Stimulated activated CD8-positive, alpha-beta memory T cell treated with anti-CD3 and anti-CD28 coated beads, Interleukin-2, amount 100 ng/mL, for 1 hour (primary cell): ENCODE results near the gene MPP4.

Experiments
- DNase-seq, 2 donors: peaks; one replicate each; pipeline ENCODE4 v3.0.0-alpha.2; 2020; ENCODE audit warnings: low read depth in 2 of 2

The MPP4 gene

GRCh38 chr2:201630577-201630976 lies 67.9 kb downstream of the MPP4 start:
- DNase-seq: no peak

DNA sequence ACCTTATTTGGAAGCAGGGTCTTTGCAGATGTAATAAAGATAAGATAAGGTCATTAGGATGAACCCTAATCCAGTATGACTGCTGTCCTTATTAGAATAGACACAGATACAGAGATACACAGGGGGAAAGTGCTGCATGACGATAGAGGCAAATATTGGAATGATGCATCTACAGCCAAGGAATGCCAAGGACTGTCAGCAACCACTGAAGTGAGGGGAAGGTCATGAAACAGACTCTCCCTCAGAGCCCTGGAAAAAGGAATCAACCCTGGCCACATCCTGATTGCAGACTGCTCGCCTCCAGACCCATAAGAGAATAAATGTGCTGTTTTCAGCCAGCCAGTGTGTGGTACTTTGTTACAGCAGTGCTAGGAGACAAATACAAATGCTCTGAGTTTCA lies 69.9 kb downstream of the MPP4 start:
- no peak for DNase-seq

DNA sequence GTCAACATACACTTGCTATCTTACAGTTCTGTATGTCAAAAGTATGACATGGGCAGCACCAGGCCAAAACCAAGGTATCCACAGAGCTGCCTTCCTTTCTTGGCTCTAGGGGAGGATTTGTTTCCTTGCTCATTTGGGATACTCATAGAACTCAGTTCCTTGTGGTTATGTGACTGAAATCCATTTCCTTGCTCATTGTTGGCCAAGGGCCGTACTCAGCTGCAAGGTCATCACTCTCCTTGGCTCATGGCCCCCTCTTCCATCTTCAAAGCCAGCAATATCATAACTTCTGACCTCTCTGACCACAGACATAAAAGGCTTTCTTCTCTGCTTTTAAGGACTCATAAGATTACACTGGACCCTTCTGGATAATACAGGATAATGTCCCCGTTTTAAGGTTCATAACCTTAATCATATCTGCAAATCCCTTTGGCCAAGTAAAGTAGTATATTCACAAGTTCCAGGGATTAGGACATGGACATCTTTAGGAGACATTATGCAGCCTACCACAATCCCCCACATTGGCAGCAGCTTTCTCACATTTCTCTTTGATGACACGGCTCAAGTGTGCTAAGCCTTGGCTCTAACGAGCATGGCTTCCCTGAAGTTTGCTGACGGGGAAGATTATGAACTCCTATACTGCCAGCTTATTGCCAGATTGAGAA lies 76.0 kb downstream of the MPP4 start:
- no peak for DNase-seq

DNA sequence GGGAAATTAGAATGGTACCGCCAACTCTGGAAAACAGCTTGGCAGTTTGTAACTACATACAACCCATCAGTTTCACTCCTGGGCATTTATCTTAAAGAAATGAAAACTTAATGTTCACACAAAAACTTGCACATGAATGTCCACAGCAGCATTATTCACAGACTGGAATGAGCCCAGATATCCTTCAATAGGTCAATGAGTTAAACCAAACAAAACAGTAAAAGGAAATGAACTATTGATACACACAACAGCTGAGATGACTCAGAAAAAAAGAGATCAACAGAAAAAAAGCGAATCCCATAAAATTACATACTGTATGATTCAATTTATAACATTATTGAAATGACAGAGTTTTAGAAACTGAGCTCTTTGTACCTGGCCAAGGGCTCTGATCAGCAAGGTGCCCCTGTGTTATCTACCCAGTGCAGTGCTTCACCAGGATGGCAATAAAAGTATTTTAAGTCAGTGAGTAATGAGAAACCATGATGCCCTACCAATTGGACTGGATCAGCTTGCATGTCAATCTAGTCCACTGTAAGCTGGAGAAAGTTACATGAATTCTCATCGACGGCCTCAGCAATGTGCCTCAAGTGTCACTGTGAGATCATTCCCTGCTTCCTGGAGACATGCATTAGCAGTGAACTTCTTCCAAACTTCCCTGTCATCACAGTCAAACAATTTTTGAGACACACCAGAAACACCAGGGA lies 77.0 kb downstream of the MPP4 start:
- DNase-seq: no peak

DNA sequence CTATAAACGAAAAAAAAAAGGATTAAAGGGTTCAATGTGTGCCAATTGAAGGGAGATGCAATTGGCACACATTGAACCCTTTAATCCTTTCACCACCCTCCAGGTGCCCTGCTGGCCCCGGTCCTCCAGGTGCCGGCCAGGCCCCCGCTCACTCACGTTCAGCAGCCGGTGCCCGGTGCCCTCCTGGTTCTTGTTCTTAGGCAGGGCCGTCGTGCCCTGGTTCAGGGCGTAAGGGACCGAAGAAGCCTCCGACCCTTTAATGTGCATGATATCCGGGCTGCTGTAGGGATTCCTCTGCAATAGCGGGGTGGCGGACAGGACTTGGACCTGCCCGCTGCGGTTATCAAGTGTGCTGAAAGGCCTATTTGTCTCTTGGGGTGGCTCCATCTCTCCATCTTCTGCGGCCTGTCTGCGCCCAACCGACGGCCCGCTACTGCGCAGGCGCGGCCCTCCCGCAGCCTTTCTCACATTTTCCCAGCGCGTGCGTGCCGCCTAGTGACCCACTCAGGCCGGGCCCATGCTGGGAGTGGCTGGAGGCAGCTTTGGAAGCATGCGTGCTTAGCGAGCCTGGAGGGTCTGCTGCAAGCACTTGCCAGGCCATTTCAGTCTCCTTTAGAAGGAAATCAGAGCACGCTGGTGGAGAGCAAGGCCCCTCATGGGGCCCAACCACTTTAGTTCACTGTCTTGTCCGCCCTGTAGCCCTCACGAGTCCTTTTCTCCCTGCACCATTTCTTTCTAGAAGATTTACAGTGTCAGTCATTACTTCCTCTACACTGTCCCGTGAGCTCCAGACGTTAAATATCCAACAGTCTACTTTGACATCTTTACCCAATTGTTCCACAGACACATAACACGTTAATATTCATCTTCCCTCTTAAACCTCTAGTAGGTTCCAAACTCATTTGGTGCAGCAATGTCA lies 79.4 kb downstream of the MPP4 start:
- DNase-seq: no peak

GRCh38 chr2:201608021-201608420 lies 90.4 kb downstream of the MPP4 start:
- no peak for DNase-seq

DNA sequence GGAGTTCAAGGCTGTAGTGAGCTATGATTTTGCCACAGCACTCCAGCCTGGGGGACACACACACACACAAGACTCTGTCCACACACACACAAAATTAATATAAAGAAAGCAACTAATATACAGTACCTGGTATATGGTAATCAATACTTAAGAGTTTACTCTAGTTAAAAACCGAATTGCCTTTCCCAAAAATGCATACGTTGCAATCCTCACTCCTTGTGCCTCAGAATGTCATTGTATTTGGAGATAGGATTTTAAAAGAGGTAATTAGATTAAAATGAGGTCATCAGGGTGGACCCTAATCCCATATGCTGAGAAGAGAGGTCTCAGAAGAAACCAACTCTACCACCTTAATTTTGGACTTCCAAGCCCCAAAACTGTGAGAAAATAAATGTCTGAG lies 90.9 kb downstream of the MPP4 start:
- no peak for DNase-seq

DNA sequence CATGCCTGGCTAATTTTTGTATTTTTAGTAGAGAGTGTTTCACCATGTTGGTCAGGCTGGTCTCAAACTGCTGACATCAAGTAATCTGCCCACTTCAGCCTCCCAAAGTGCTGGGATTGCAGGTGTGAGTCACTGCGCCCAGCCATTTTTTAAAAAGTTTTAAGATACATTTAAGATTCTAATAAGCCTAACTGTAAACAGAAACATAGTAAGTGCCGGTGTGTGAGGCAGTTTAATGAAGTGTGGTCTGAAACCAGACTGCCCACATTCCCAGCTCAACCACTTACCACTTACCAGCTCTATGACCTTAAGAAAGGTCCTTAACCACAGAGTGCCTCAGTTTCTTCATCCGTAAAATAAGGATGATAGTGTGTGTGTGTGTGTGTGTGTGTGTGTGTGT lies 97.5 kb downstream of the MPP4 start:
- DNase-seq: no peak

DNA sequence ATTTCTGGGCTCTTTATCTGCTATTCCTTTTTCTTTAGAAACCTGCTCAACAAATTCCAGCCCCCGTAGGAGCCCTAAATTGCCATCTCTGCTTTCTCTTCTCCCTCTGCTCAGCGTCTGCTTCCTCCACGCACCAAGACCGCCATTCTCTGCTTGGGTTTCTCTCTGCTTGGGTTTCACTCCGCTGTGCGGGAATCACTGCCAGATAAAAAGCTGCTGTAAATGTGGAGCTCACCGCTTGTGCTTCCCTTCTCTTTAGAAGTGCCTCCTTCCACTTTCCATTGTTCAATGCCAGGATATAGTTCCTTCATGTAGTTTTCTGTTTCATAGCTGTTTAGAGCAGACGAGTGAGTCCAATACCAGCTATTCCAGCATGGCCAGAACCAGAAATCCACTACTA lies 101.0 kb downstream of the MPP4 start:
- no peak for DNase-seq
